ENCODE results near the gene CPA1. TPM values are rescaled to one million over a fixed set of nuclear protein-coding genes. Genes with fewer than 3 reads are reported as not detected.

The CPA1 gene
- total RNA-seq, 1 experiment from 2014 or later, result not detected

DNA sequence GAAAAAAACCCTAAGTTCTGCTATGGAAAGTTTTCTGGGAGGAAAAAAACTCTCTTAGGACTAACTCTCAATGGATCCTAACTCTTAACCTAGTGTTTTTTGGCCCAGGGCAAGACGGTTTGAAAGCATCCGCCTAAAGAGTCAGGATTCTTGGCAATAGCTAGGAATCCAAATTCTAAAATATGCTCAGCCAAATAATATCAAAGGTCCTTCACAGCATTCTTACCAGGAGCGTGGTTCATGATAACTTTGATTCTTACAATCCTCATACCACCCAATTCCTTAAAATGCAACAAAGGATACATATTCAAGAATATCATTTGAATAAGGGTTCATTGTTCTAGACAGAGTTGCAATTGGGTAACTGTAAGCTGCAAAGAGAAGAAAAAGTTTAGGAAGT lies 21.3 kb downstream of the CPA1 start:
- peaks cover 4 to 14% of the 10 kb centered on the region in 2 experiments for H3K4me1 Mint-ChIP-seq
- Histone ChIP-seq H2BK5ac (ENCODE audit: insufficient read length, low read length) (no peak overlapping the region), H3K14ac (ENCODE audit: insufficient read depth, low read length) (no peak overlapping the region), H3K18ac (ENCODE audit: insufficient read length, low read depth, low read length) (no peak overlapping the region), H3K9me3 (ENCODE audit: control insufficient read depth, low read depth, low read length) (no peaks in the 10 kb centered on the region), H3K79me1 (ENCODE audit: insufficient read depth, low read depth, low read length, poor library complexity, severe bottlenecking) (no peaks in the 10 kb centered on the region), H2BK12ac (ENCODE audit: insufficient read length, low read depth, low read length) (no peak overlapping the region), H3K56ac (ENCODE audit: insufficient read length, low read depth, low read length) (no peak overlapping the region), H4K20me1 (ENCODE audit: control insufficient read depth, insufficient read depth, insufficient read length) (no peaks in the 10 kb centered on the region), H3K9ac (ENCODE audit: extremely low read depth, insufficient read length, low read length) (no peak overlapping the region), H2AFZ (ENCODE audit: low read length) (no peak overlapping the region), H3K23me2 (ENCODE audit: insufficient read length, low read depth, low read length, poor library complexity, severe bottlenecking) (no peaks in the 10 kb centered on the region), H3K27me3 (ENCODE audit: insufficient read depth, low read length) (no peaks in the 10 kb centered on the region), H3K23ac (ENCODE audit: insufficient read length, low read depth, low read length) (no peak overlapping the region), H2BK15ac (ENCODE audit: low read depth, low read length) (no peak overlapping the region), H3K27ac (ENCODE audit: insufficient read length, low read depth, low read length) (no peak overlapping the region), H3T11ph (ENCODE audit: low read length) (no peak overlapping the region), H3K4me2 (ENCODE audit: insufficient read depth, insufficient read length, low read length) (no peak overlapping the region), H2BK20ac (ENCODE audit: low read depth, low read length, poor library complexity, severe bottlenecking) (no peak overlapping the region), H4K91ac (ENCODE audit: insufficient read length, low read depth, low read length) (no peak overlapping the region), H2AK5ac (ENCODE audit: insufficient read length, low read length) (no peak overlapping the region), H3K79me2 (ENCODE audit: insufficient read depth, low read length) (no peaks in the 10 kb centered on the region), H4K5ac (ENCODE audit: insufficient read length, low read depth, low read length) (no peak overlapping the region), H2BK120ac (ENCODE audit: low read depth, low read length, poor library complexity, severe bottlenecking) (no peak overlapping the region), H3K4ac (ENCODE audit: low read depth, low read length) (no peak overlapping the region), H3K4me1 (ENCODE audit: insufficient read depth, low read length) (no peaks in the 10 kb centered on the region), H4K8ac (replicated peaks; ENCODE audit: insufficient read length, low read depth, low read length) (no peak overlapping the region)
- no CpG with 5 or more reads among the region's 3 CpGs for WGBS (ENCODE audit: extremely low coverage, insufficient read length, low lambda C conversion rate)
- no peak for DNase-seq
- no peak overlapping the region for H3K4me3 Mint-ChIP-seq
- peaks cover 0 to 12% (median 6%) of the 10 kb centered on the region in 3 experiments; a peak in 3 of 7 replicates for H3K36me3 Mint-ChIP-seq (ENCODE audit: insufficient read depth in 1 of 3, low read depth in 3 of 3)
- TF ChIP-seq CTCF (conservative IDR thresholded peaks at IDR 0.05), result no peak
- no peaks in the 10 kb centered on the region for H3K27me3 Mint-ChIP-seq (ENCODE audit: low read depth)
- no peak overlapping the region for H3K27ac Mint-ChIP-seq
- H3K9me3 Mint-ChIP-seq, result no peaks in the 10 kb centered on the region
